ENCODE results near the gene DENND1A.

GRCh38 chr9:123973590-123974223 is 43.8 kb upstream of the DENND1A start:
- TF ChIP-seq POLR2AphosphoS5 (IDR thresholded peaks at IDR 0.05) (no peak), CTCF (IDR thresholded peaks at IDR 0.05) (no peak)
